Activated CD4-positive, alpha-beta T cell treated with anti-CD3 and anti-CD28 coated beads, Interleukin-10, Interleukin-2, amounts not matched to agents 100 ng/mL and 50 ng/mL, durations not matched to agents 16 hours and 8 hours (primary cell): ENCODE results near the gene MIA2.

ENCODE experiments used
- DNase-seq: peaks from one replicate; pipeline ENCODE4 v3.0.0-alpha.2; 2020

Gene MIA2

DNA sequence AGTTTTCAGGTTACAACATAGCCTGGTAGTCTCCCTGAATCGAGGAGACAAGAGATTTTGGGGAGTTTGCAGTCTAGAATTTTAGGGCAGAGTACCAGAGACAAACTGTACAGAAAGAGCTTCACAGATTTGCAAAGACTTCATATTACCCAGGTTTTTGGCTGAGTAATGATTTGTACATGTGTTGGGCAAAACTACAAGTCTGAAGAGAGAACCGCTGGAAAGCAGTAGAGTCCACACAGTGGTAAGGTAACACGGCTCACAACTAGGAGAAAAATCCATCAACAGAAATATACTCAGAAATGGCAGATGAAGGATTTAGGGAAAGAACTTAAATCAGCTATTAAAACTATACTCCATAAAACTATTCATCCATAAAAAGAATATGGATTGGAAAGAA lies 172.8 kb downstream of the MIA2 start:
- no peak for DNase-seq

DNA sequence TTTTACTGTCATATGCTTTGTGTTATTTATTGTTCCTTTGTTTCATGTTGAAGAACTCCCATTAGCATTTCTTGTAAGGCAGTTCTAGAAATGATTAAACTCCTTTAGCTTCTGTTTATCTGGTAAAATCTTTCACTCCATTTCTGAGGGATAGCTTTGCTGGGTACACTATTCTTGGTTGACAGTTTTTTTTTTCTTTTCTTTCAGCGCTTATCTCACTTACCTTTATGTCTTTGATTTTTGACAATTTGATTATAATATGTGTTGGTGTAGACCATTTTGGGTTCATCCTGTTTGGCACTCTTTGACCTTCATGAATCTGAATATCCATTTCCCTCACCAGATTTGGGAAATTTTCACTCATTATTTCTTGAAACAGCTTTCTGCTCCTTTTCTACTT lies 182.4 kb downstream of the MIA2 start:
- no peak for DNase-seq

DNA sequence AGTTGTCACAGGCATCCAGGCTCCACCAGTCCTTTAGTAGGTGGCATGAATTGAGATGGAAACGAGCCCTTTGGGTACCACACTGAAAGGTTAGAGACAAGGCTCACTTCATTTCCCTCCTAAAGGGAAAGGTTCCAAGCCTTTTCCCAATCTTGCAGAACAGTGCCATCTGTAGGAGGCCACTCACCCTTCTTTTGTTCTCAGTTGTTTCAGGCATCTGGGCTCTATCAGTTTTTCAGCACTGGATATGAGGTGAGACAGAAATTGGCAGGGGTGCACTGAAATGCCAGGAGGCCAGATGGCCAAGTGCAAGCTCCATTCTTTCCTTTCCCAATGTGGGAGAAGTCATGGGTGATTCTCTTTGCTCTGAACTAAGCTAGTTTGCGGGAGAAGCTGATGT lies 183.3 kb downstream of the MIA2 start:
- DNase-seq, result no peak

DNA sequence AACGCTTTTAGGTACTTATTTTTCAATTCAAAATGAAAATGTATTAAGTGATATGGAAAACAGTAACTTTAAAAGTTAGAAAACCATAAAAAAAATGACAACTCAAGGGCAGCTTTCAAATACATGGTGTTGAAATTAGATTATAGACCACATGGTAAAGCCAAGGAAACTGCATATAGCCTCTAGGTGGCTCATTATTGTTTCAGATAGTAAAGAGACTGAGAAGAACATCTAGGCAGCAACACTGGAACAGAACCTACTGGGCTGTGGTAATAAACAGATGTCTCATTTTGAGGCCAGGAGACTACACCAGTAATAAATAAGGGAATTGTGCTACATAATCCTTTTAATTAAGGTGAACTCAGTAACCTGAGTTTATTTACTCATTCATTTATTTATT lies 185.6 kb downstream of the MIA2 start:
- DNase-seq, result no peak

DNA sequence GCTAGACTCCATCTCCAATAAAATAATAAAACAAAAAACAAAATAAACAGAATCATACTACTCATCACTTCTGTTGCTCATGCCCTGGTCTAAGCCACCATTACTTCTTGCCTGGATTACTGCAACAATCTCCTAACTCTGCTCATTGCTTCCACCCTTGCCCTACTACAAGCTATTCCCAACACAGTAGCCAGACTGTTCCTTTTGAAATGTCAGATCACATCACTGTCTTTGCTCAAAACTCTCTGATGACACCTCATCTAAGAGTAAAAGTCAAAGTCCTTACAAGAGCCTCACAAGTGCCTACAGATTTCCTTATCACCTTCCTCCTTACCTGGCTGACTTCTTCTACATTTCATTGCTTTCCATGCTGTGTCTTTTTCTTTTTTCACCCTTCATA lies 188.5 kb downstream of the MIA2 start:
- no peak for DNase-seq

DNA sequence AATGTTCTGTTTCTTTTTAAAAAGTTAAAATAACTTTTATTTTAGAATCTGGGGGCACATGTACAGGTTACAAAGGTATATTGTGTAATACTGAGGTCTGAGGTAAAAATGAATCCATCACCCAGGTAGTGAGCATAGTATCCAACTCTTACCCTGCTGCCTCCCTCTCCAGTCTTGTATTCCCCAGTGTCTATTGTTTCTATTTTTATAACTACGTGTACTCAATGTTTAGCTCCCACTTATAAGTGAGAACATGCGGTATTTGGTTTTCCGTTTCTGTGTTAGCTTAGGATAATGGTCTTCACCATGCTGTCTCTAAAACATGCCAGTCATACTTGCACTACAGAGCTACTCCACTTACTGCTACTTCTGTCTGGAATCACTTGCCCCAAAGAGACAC lies 190.1 kb downstream of the MIA2 start:
- DNase-seq, result no peak

DNA sequence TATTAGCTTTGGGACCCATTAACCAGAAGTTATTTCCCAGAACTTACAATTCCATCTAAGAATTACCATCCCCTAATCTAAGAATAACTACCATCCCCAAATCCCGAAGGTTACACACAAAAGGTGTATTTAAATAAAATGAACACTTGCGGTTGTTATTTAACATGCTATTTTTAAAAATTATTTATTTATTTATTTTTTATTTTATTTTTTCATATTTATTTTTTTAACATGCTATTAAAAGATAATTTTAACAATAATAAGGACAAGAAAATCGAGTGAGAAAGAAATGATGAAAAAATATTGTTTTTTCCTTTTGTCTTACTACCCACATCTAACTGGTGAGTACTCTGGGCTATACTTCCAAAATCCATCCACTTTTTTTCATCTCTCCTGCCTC lies 192.2 kb downstream of the MIA2 start:
- no peak for DNase-seq

DNA sequence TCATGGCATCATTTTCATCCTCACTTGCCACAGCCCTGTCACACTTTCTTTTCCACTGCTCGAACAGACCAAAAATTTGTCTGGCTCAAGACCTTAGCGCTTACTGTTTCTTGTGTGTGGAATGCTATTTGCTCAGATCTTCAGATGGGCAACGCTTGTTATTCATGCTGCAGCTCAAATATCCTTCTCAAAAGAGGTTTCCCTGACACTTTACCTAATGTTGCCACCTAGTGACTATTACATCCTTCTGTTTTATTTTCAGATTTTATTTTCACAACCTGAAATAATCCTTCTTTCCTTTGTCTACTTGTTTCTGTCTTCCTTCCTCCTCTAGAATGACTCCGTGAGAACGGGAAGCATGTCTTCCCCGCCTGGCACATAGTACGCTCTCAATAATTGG lies 192.9 kb downstream of the MIA2 start:
- DNase-seq, result peak; percentile 26

DNA sequence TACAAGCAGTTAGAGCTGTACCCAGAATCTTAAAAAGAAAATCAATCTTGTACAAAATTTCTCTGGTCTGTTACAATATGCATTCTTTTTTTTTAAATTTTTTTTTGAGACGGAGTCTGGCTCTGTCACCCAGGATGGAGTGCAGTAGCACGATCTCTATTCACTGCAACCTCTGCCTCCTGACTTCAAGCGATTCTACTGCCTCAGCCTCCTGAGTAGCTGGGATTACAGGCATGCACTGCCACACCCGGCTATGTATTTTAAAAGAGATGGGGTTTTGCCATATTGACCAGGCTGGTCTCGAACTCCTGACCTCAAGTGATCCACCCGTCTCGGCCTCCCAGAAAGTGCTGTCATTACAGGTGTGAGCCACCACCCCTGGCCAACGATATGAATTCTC lies 194.4 kb downstream of the MIA2 start:
- no peak for DNase-seq

DNA sequence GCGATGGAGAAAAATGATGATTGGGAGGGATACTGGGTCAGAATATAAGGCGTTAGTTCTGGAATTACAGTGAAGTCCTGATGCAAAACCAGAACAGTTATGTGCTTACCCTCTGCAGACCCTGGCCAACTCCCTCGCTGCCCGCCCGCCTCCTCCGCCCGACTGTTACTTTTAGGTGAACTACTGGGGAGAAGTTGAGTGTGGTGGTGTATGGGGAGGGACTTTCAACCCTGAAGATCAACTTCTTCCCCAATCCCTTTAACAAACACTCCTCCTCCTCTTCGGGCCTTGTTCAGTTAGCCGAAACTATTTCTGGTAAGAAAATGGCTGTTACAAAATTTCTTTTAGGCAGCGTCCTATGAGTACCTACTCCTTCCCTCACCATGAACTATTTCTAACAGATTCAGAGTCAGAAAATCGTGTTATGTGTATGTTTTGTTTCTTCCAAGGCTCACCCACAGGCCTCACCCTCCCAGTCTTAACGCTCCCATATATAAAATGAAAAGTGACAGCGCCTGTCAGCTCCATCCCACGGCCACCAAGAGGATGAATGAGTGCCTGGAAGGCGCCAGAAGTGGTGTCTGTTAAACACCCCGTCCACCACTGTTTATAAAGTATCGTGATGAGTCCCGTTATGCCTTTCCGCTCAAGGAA lies 197.2 kb downstream of the MIA2 start:
- DNase-seq, result no peak

DNA sequence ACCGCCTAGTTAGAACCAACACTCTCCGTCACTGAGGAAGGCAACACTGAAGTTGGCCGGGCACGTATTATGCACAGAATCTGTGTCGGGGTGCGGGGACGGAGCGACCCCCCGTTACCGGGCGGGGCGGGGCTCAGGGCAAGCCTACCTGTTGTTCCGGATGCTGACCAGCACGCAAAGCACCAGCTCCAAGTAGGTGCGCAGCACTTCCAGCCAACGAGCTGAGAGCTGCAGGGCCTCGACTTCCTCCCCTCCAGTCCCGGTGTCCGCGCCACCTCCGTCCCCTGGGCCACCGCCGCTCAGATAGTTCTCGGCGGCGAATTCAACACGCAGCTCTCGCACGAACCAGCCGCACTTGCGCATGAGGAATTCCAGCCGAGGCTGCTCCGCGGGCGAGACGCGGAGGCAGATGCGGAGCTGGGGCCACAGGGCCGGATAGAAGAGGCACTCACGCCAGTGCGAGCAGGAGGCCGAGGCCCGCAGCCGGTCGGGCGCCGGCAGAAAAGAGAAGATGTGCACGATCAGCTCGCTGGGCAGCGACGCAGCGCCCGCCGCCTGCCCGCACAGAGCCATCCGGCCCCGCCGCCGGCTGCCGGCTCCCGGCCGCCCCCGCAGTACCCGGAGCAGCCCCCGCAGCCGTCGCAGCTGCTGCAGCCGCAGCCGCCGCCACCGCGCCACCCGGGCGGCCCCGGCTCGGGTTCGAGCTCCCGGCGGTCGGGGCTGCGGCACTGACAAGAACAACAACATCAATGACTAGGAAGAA lies 197.9 kb downstream of the MIA2 start:
- DNase-seq, result peak; percentile 62

DNA sequence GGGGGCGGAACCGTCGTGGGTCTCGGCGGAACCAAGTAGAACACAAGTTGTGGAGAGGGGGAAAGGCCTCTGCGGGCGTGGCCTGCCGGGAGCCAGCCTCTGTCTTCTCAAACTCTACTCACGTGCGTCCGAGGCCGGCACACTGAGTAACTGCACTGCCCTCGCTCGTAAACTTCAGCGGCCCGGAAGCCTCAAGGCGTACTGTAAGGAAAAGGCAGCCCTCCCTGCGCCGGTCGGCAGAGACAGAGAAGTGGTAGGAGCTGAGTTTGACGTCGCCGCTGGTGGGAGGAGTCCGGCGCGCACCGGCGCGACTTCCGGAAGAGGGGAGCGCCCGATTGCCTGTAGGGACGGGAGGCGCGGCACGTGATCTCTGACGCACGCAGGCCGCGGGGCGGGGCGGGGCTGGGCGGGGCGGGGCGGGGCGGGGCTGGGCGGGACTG lies 198.5 kb downstream of the MIA2 start, which contains the start of gene FBXO33:
Gene FBXO33, minus strand, starts transcription at position 255 of the 440 bp plus-strand sequence. CDS start 271 bp downstream, outside the sequence.
- peak; percentile 97 for DNase-seq

DNA sequence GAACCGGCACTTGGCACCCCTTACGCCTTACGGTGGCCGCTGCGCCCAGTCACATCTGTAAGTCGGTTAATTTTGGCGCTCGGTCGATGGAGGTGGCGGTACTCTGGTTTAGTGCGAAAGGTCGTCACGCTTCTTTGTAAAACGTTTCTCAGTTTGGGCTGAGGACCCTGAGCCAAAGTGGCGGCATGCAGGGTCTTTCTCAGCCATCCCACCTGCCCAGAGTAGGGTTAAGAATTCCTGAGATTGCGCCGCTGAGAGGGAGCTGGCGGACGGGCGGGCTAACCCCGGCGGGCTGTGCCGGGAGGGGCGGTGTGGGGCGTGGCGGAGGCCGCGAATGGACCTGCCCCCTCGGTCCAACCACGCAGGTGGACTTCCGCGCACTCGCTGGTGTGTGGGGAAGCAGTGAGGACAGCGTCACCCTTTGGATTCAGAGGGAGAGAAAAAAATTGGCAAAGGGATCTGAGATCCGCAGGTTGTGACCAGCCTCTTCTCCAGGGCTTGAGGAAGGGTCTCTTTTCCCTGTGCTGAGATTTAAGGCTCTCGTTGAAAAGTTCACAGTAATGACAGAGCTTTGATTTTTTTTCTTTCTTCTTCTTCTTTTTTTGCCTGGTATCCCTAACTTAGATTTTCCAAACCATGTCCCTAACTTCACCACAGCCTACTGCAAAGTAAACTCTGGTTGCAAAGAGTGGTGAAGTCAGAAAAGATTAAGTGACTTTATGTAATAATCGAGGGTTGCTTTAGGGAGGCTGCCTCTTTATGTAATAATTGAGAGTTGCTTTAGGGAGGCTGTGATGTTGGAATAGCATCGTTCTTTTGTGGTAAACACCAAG lies 199.1 kb downstream of the MIA2 start:
- DNase-seq, result peak; percentile 86

DNA sequence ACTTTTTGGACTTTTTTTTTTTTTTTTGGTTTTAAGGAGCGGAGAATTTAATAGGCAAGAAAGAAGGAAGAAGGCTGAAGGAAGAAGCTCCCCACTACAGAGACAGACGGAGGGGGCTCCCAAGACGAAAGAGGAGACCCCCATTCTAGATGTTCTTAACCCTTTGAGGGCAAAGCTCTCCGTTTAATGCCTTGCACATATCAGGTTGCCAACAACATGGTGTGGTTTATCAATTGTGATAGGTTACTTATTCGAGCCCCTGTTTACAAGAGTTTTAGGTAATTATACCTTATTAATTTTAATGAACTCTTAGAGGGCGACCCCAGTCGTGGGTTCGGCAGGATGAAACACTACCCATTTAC lies 199.7 kb downstream of the MIA2 start:
- no peak for DNase-seq

DNA sequence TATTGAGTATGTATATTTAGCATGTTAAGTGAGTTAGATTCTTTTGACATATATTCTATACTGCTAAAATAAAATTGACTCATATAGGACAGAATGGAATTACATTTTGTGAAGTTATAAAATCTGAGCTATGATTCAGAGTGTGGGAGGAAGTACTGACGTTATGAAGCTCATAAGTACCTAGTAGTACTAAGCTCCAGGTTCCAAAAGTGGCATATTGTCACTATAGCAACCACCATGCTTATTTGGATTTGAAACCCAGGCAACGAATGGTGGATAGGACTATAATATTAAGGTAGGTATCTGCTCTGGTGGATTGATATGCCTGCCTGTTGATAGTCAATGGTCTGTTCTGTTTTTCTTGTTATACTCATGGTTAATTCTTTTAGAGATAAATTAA lies 200.7 kb downstream of the MIA2 start:
- DNase-seq, result no peak

DNA sequence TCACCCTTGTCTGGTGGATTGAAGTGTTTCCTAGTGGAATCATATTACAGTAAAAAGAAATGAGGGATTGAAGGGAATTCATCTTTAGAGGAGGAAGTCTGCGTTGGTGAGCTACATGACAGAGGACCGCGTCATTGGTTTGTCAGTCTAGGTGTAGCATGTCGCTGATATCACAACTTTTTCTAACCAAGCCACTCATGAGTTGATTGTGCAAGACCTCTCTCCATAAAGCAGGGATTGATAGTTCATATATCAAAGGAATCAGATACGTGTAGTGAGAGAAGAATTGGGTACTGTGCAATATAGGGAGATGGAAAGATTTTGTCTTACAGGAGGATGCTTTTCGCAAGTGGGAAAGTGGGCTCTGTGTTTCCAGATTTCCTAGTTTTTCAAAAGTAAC lies 201.5 kb downstream of the MIA2 start:
- no peak for DNase-seq
